PC-9 (cell line): ENCODE results near the gene LACRT. TPM values are rescaled to one million over a fixed set of nuclear protein-coding genes. Genes with fewer than 3 reads are reported as not detected.

Source experiments
- BruUV-seq: library from RNA; stranded (reverse); fragments of 400-500 nt; replicated peaks from 2 replicates; lab custom pipeline; 2021; lab: Mats Ljungman, UMichigan
- CTCF ChIA-PET: fragments of 300-600 bp; sonication (Branson Sonifier 250); formaldehyde crosslinking; loops from one replicate; lab custom pipeline; 2022; ENCODE audit warnings: antibody characterized with exemption; lab: Charles Lee
- POLR2A ChIA-PET: fragments of 300-600 bp; sonication (Branson Sonifier 250); formaldehyde crosslinking; loops from one replicate; lab custom pipeline; 2022; ENCODE audit warnings: antibody characterized with exemption; ENCODE audit not compliant: unreplicated experiment; lab: Charles Lee
- DNase-seq, 2 experiments: peaks; one replicate each; pipeline versions ENCODE4 v3.0.0 to v3.0.0-alpha.2; 2015 to 2022; ENCODE audit warnings: mixed read lengths in 1 of 2
- H2AFZ ChIP-seq: fragments of 200-600 bp; sonication (generic); 2 replicates; pipeline ENCODE4 v1.8.1; 2017; ENCODE audit warnings: antibody characterized with exemption
- H3F3A ChIP-seq: fragments of 200-600 bp; sonication (generic); 2 replicates; pipeline ENCODE4 v1.8.1; 2017; ENCODE audit warnings: antibody characterized with exemption, mild to moderate bottlenecking, low read depth; ENCODE audit not compliant: insufficient read depth
- H3K27ac ChIP-seq: fragments of 200-600 bp; sonication (generic); 2 replicates; pipeline ENCODE4 v1.6.1; 2016; ENCODE audit warnings: mixed run types
- H3K27me3 ChIP-seq: fragments of 200-600 bp; sonication (generic); 2 replicates; pipeline ENCODE4 v1.6.1; 2016; ENCODE audit warnings: low read depth, mixed run types; ENCODE audit not compliant: insufficient read depth
- H3K36me3 ChIP-seq: fragments of 200-600 bp; sonication (generic); 2 replicates; pipeline ENCODE4 v1.6.1; 2016; ENCODE audit warnings: low read depth, mixed run types
- H3K4me1 ChIP-seq: fragments of 200-600 bp; sonication (generic); replicated peaks from 2 replicates; pipeline ENCODE4 v1.6.1; 2016; ENCODE audit warnings: mixed run types; ENCODE audit not compliant: insufficient read depth
- H3K4me2 ChIP-seq: fragments of 200-600 bp; sonication (generic); 2 replicates; pipeline ENCODE4 v1.6.1; 2017; ENCODE audit warnings: mixed run types
- H3K4me3 ChIP-seq: fragments of 200-600 bp; sonication (generic); 2 replicates; pipeline ENCODE4 v1.6.1; 2016; ENCODE audit warnings: mixed run types
- H3K79me2 ChIP-seq: fragments of 200-600 bp; sonication (generic); 2 replicates; pipeline ENCODE4 v1.6.1; 2017; ENCODE audit warnings: low read depth, mixed run types
- H3K9me2 ChIP-seq: fragments of 200-600 bp; sonication (generic); 2 replicates; pipeline ENCODE4 v1.8.1; 2017; ENCODE audit warnings: mild to moderate bottlenecking; ENCODE audit not compliant: insufficient read depth
- H3K9me3 ChIP-seq: fragments of 200-600 bp; sonication (generic); 2 replicates; pipeline ENCODE4 v1.8.1; 2016; ENCODE audit warnings: low read depth; ENCODE audit not compliant: insufficient read depth
- H4K20me1 ChIP-seq: fragments of 200-600 bp; sonication (generic); 2 replicates; pipeline ENCODE4 v1.8.1; 2017; ENCODE audit not compliant: insufficient read depth
- CTCF ChIP-seq: fragments of 200-600 bp; sonication (generic); conservative IDR thresholded peaks from 2 replicates; pipeline ENCODE4 v1.6.1; 2017; ENCODE audit warnings: mixed run types, antibody characterized with exemption, mild to moderate bottlenecking, moderate library complexity
- EZH2 ChIP-seq: fragments of 200-600 bp; sonication (generic); IDR thresholded peaks from 2 replicates; pipeline ENCODE4 v1.8.0; 2017; ENCODE audit warnings: antibody characterized with exemption, low read depth
- intact Hi-C: fragments of 100-400 bp; cut with micrococcal nuclease; formaldehyde crosslinking; loops from one replicate; pipeline ENCODE4 v1.10.0; 2022; ENCODE audit not compliant: unreplicated experiment
- total RNA-seq: library from RNA; stranded (reverse); gene quantifications from 2 replicates; pipeline ENCODE4 v1.2.3, GENCODE V29; 2021

Gene LACRT
- total RNA-seq, 1 experiment from 2014 or later, result not detected

GRCh38 chr12:54581412-54581811, 53.3 kb downstream of the LACRT start:
- DNase-seq, result no peak
- Histone ChIP-seq H4K20me1 (no peaks in the 10 kb centered on the region), H2AFZ (no peak overlapping the region), H3K79me2 (no peaks in the 10 kb centered on the region), H3K9me3 (no peaks in the 10 kb centered on the region), H3F3A (no peaks in the 10 kb centered on the region), H3K27me3 (peaks cover 94% of the 10 kb centered on the region), H3K36me3 (no peaks in the 10 kb centered on the region), H3K4me1 (no peaks in the 10 kb centered on the region), H3K4me2 (no peak overlapping the region), H3K27ac (no peak overlapping the region), H3K9me2 (no peaks in the 10 kb centered on the region), H3K4me3 (no peak overlapping the region)
- no peak for TF ChIP-seq CTCF
- no peak for TF ChIP-seq EZH2
- intact Hi-C loops, result no loop called here
- ChIA-PET POLR2A (no interaction called here), CTCF (no interaction called here)
- BruUV-seq, result no TSS peak

Other genes starting within 250 kb of the LACRT start
- gene ITGA5, start 215.6 kb downstream of the LACRT start, total RNA-seq, result 26.7 and 28.4 TPM in 2 replicates
- not detected in 2 replicates for gene GTSF1, start 161.3 kb downstream of the LACRT start, total RNA-seq
- gene NCKAP1L, start 137.1 kb downstream of the LACRT start, total RNA-seq, result not detected in 2 replicates
- gene PDE1B, start 85.3 kb downstream of the LACRT start, total RNA-seq, result not detected in 2 replicates
- not detected in 2 replicates for gene PPP1R1A, start 46.2 kb downstream of the LACRT start, total RNA-seq
- gene DCD, start 13.5 kb upstream of the LACRT start, total RNA-seq, result not detected in 2 replicates
- not detected in 2 replicates for gene MUCL1, start 219.6 kb upstream of the LACRT start, total RNA-seq